IMR-90 (cell line): Measurements from ENCODE around the gene CBR1.

Experiments used
- CEBPB ChIP-seq: IDR thresholded peaks from 2 replicates; pipeline ENCODE4 v1.6.1; 2012; ENCODE audit warnings: low read depth, low read length, improper control_type of control experiment
- CHD1 ChIP-seq: IDR thresholded peaks from 2 replicates; pipeline ENCODE4 v1.6.1; 2012; ENCODE audit warnings: low read depth, low read length, improper control_type of control experiment
- CTCF ChIP-seq: conservative IDR thresholded peaks from 2 replicates; pipeline ENCODE4 v1.5.1; 2012; ENCODE audit warnings: mild to moderate bottlenecking, low read depth, low read length, improper control_type of control experiment
- FOS ChIP-seq: fragments of 150-350 bp; IDR thresholded peaks from 2 replicates; pipeline ENCODE4 v1.6.1; 2016; ENCODE audit warnings: low read depth, low read length
- MAFK ChIP-seq: IDR thresholded peaks from 2 replicates; pipeline ENCODE4 v1.6.1; 2012; ENCODE audit warnings: low read depth, low read length, improper control_type of control experiment
- MAZ ChIP-seq: IDR thresholded peaks from 2 replicates; pipeline ENCODE4 v1.6.1; 2012; ENCODE audit warnings: low read depth, mild to moderate bottlenecking, low read length, improper control_type of control experiment, moderate library complexity, borderline replicate concordance
- POLR2A ChIP-seq: IDR thresholded peaks from 2 replicates; pipeline ENCODE4 v1.6.1; 2012; ENCODE audit warnings: mild to moderate bottlenecking, low read depth, low read length
- RAD21 ChIP-seq: IDR thresholded peaks from 2 replicates; pipeline ENCODE4 v1.6.1; 2012; ENCODE audit warnings: low read length, improper control_type of control experiment
- RFX5 ChIP-seq: IDR thresholded peaks from 2 replicates; pipeline ENCODE4 v1.8.0; 2012; ENCODE audit warnings: low read depth, mild to moderate bottlenecking, low read length, moderate library complexity
- SMC3 ChIP-seq: fragments of 150-350 bp; IDR thresholded peaks from 2 replicates; pipeline ENCODE4 v1.6.1; 2016; ENCODE audit warnings: low read depth, mild to moderate bottlenecking, antibody characterized with exemption, low read length, moderate library complexity
- TF ChIP-seq, protein P1 (sequence below): fragments of 150-350 bp; IDR thresholded peaks from 2 replicates; pipeline ENCODE4 v1.6.1; 2017; ENCODE audit warnings: mild to moderate bottlenecking, antibody characterized with exemption, low read length, low read depth

- no peak for TF ChIP-seq MAFK
- TF ChIP-seq, protein P1, sequence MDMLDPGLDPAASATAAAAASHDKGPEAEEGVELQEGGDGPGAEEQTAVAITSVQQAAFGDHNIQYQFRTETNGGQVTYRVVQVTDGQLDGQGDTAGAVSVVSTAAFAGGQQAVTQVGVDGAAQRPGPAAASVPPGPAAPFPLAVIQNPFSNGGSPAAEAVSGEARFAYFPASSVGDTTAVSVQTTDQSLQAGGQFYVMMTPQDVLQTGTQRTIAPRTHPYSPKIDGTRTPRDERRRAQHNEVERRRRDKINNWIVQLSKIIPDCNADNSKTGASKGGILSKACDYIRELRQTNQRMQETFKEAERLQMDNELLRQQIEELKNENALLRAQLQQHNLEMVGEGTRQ = no peak
- TF ChIP-seq FOS = no peak
- no peak for TF ChIP-seq MAZ
- no peak for TF ChIP-seq RAD21
- TF ChIP-seq CEBPB = no peak
- TF ChIP-seq CTCF = no peak
- TF ChIP-seq CHD1 = no peak
- no peak for TF ChIP-seq POLR2A
- no peak for TF ChIP-seq SMC3
- no peak for TF ChIP-seq RFX5
Measured at GRCh38 chr21:36024782-36025181, 45.0 kb upstream of the CBR1 start.
